SK-N-SH (cell line): Measurements from ENCODE around the gene PARD3. TPM values are rescaled to one million over a fixed set of nuclear protein-coding genes. Genes with fewer than 3 reads are reported as not detected.

Experiments
- CTCF ChIA-PET: fragments of 300-600, 350-600 bp; formaldehyde crosslinking; extraction: SDS; loops from one replicate; lab custom pipeline; 2021; lab: Yijun Ruan, JAX
- POLR2A ChIA-PET: fragments of 350-600 bp; sonication (Branson Sonifier 250); formaldehyde crosslinking; extraction: SDS; loops from one replicate; lab custom pipeline; 2020; ENCODE audit warnings: antibody characterized with exemption, inconsistent platforms; lab: Yijun Ruan, JAX
- DNase-seq: peaks from one replicate; pipeline ENCODE4 v3.0.0; 2012
- H2AFZ ChIP-seq: fragments of 200-600 bp; sonication (generic); 2 replicates; pipeline ENCODE4 v1.8.1; 2016; ENCODE audit warnings: antibody characterized with exemption, mild to moderate bottlenecking, low read depth
- H3F3A ChIP-seq: fragments of 200-600 bp; sonication (generic); replicated peaks from 2 replicates; pipeline ENCODE3; 2016; ENCODE audit warnings: antibody characterized with exemption, mild to moderate bottlenecking; ENCODE audit not compliant: insufficient read depth
- H3K27ac ChIP-seq, 2 experiments: fragments of 200-500 bp in 1 of 2; fragments of 200-600 bp in 1 of 2; sonication (Bioruptor generic) in 1 of 2; sonication (generic), shearing (Covaris generic) in 1 of 2; 2 replicates each; pipeline versions ENCODE4 v1.5.1 to v1.6.1; 2014 to 2016; ENCODE audit warnings: low read depth in 2 of 2, inconsistent platforms in 1 of 2, low read length in 1 of 2, mild to moderate bottlenecking in 1 of 2, mixed read lengths in 1 of 2
- H3K27me3 ChIP-seq: fragments of 200-600 bp; sonication (generic), shearing (Covaris generic); 2 replicates; pipeline ENCODE4 v1.6.1; 2016; ENCODE audit warnings: mixed run types; ENCODE audit not compliant: insufficient read depth
- H3K36me3 ChIP-seq, 2 experiments: fragments of 200-500 bp in 1 of 2; fragments of 200-600 bp in 1 of 2; sonication (Bioruptor generic) in 1 of 2; sonication (generic) in 1 of 2; replicated peaks in 1 of 2; 2 replicates each; pipeline versions ENCODE3 to v1.5.1; 2014 to 2016; ENCODE audit warnings: low read length in 1 of 2, mild to moderate bottlenecking in 1 of 2; ENCODE audit not compliant: insufficient read depth in 2 of 2, control insufficient read depth in 1 of 2
- H3K4me1 ChIP-seq, 2 experiments: fragments of 200-500 bp in 1 of 2; fragments of 200-600 bp in 1 of 2; sonication (Bioruptor generic) in 1 of 2; sonication (generic), shearing (Covaris generic) in 1 of 2; 2 replicates each; pipeline versions ENCODE4 v1.5.1 to v1.6.1; 2014 to 2016; ENCODE audit warnings: low read depth in 1 of 2, low read length in 1 of 2, mixed run types in 1 of 2; ENCODE audit not compliant: insufficient read depth in 2 of 2, control insufficient read depth in 1 of 2
- H3K4me2 ChIP-seq: fragments of 200-600 bp; sonication (generic), shearing (Covaris generic); 2 replicates; pipeline ENCODE4 v1.6.1; 2017; ENCODE audit warnings: mixed run types
- H3K4me3 ChIP-seq, 2 experiments: fragments of 200-500 bp in 1 of 2; fragments of 200-600 bp in 1 of 2; sonication (Bioruptor generic) in 1 of 2; sonication (generic), shearing (Covaris generic) in 1 of 2; 2 replicates each; pipeline versions ENCODE4 v1.5.1 to v1.8.1; 2014 to 2016; ENCODE audit warnings: low read depth in 2 of 2, inconsistent platforms in 1 of 2, low read length in 1 of 2, mild to moderate bottlenecking in 1 of 2, mixed read lengths in 1 of 2, moderate library complexity in 1 of 2
- H3K79me2 ChIP-seq: fragments of 200-600 bp; sonication (generic); 2 replicates; pipeline ENCODE4 v1.8.1; 2017; ENCODE audit warnings: mild to moderate bottlenecking; ENCODE audit not compliant: insufficient read depth
- H3K9ac ChIP-seq: fragments of 200-600 bp; sonication (generic); 2 replicates; pipeline ENCODE4 v1.6.1; 2017; ENCODE audit warnings: mixed run types
- H3K9me2 ChIP-seq: fragments of 200-600 bp; sonication (generic); 2 replicates; pipeline ENCODE4 v1.6.1; 2017; ENCODE audit warnings: mixed run types
- H3K9me3 ChIP-seq: fragments of 200-600 bp; sonication (generic); 2 replicates; pipeline ENCODE4 v1.6.1; 2017; ENCODE audit warnings: mixed run types, mild to moderate bottlenecking, moderate library complexity
- H4K20me1 ChIP-seq: fragments of 200-600 bp; sonication (generic); 2 replicates; pipeline ENCODE4 v1.6.1; 2017; ENCODE audit warnings: mild to moderate bottlenecking, mixed run types; ENCODE audit not compliant: insufficient read depth
- CHD2 ChIP-seq: fragments of 150-350 bp; IDR thresholded peaks from 2 replicates; pipeline ENCODE4 v1.6.1; 2018; ENCODE audit warnings: low read length; ENCODE audit not compliant: partially characterized antibody
- ELF1 ChIP-seq: IDR thresholded peaks from 2 replicates; pipeline ENCODE4 v1.4.0; 2012
- EP300 ChIP-seq, 2 experiments: IDR thresholded peaks; 2 replicates each; pipeline versions ENCODE4 v1.4.0 to v1.6.1; 2012; ENCODE audit warnings: borderline replicate concordance in 1 of 2, low read depth in 1 of 2, low read length in 1 of 2
- FOXM1 ChIP-seq: IDR thresholded peaks from 2 replicates; pipeline ENCODE4 v1.4.0; 2012; ENCODE audit warnings: low read depth, mild to moderate bottlenecking
- GABPA ChIP-seq: IDR thresholded peaks from 2 replicates; pipeline ENCODE4 v1.4.0; 2012; ENCODE audit warnings: low read depth, mild to moderate bottlenecking
- NRF1 ChIP-seq: IDR thresholded peaks from 2 replicates; pipeline ENCODE4 v1.6.1; 2012; ENCODE audit warnings: low read depth, mild to moderate bottlenecking, low read length
- RXRA ChIP-seq: IDR thresholded peaks from 2 replicates; pipeline ENCODE4 v1.4.0; 2012; ENCODE audit warnings: low read depth, mild to moderate bottlenecking, borderline replicate concordance
- SIN3A ChIP-seq: IDR thresholded peaks from 2 replicates; pipeline ENCODE4 v1.6.1; 2012; ENCODE audit warnings: low read depth, mild to moderate bottlenecking, low read length, moderate library complexity, borderline replicate concordance
- YY1 ChIP-seq: IDR thresholded peaks from 2 replicates; pipeline ENCODE4 v1.4.0; 2012; ENCODE audit warnings: low read depth, mild to moderate bottlenecking
- WGBS: methylation state at CpG from one replicate; pipeline ENCODE4 v1.1.6; 2017; ENCODE audit warnings: low lambda C conversion rate; 5-methylcytosine and 5-hydroxymethylcytosine counted together
- polyA plus RNA-seq, 3 experiments: library from polyadenylated mRNA; depleted of rRNA; stranded (reverse); fragments of >200 nt; gene quantifications; 2 replicates each; pipeline ENCODE4 v1.2.3, GENCODE V29; 2012
- TF ChIP-seq, protein P1 (sequence below): fragments of 150-350 bp; IDR thresholded peaks from 2 replicates; pipeline ENCODE4 v1.6.1; 2017; ENCODE audit warnings: antibody characterized with exemption, low read length, low read depth, borderline replicate concordance
- TF ChIP-seq, protein P2 (sequence below): IDR thresholded peaks from 2 replicates; pipeline ENCODE4 v1.4.0; 2012; ENCODE audit warnings: low read depth
- TF ChIP-seq, protein P3 (sequence below): fragments of 150-350 bp; IDR thresholded peaks from 2 replicates; pipeline ENCODE4 v1.6.1; 2016; ENCODE audit warnings: mild to moderate bottlenecking, low read depth, low read length

The PARD3 gene
- polyA plus RNA-seq, 1 of the 3 experiments (the other 2 are of a cell fraction) = 29.4 TPM

DNA sequence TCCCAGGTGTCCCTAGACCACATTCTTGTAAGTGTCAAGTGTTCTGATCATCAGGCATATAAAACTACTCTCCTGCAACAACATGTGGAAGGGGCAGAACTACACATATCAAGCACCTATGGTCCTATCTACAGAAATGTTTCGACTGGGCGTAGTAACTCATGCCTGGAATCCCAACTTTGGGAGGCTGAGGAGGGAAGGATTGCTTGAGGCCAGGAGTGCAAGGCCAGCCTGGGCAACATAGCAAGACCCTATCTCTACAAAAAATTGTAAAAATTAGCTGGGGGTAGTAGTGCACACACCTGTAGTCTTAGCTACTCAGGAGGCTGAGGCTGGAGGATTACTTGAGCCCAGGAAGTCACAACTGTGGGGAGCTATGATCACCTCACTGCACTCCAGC is 244.2 kb downstream of the PARD3 start (continued):
- TF ChIP-seq, protein P1, sequence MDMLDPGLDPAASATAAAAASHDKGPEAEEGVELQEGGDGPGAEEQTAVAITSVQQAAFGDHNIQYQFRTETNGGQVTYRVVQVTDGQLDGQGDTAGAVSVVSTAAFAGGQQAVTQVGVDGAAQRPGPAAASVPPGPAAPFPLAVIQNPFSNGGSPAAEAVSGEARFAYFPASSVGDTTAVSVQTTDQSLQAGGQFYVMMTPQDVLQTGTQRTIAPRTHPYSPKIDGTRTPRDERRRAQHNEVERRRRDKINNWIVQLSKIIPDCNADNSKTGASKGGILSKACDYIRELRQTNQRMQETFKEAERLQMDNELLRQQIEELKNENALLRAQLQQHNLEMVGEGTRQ = no peak

- peak overlapping the region in 1 of 2 experiments; percentile 40; a peak in 2 of 4 replicates for H3K27ac ChIP-seq
- no peak for TF ChIP-seq CHD2
- no peak for TF ChIP-seq YY1
- TF ChIP-seq ELF1 = no peak
- 0 out of 4 replicates have a peak, but pooled peaks of 1 of the 2 experiments have one; percentile 41 for TF ChIP-seq EP300 (IDR thresholded peaks at IDR 0.05; ENCODE audit: borderline replicate concordance in 1 of 2, low read depth in 1 of 2, low read length in 1 of 2)
- TF ChIP-seq, all 33 proteins: peak for 1
- Histone ChIP-seq H3K79me2 (peaks cover 17% of the 10 kb centered on the region), H3F3A (peaks cover 6% of the 10 kb centered on the region), H4K20me1 (no peaks in the 10 kb centered on the region), H2AFZ (no peak overlapping the region), H3K9me2 (no peaks in the 10 kb centered on the region), H3K4me3 (no peak overlapping the region), H3K4me1 (peaks cover 19 to 20% of the 10 kb centered on the region in 2 experiments; a peak in 3 of 4 replicates), H3K4me2 (no peak overlapping the region), H3K27me3 (no peaks in the 10 kb centered on the region), H3K9me3 (no peaks in the 10 kb centered on the region), H3K36me3 (no peaks in the 10 kb centered on the region), H3K9ac (no peak overlapping the region)
- DNase-seq = no peak
- POLR2A ChIA-PET = no interaction called here
- 67% methylated on average over 6 of the region's 6 CpGs for WGBS
- CTCF ChIA-PET = interaction anchor here (1.1 kb wide), 1 partner anchor 71 kb away, joined by 4 read pairs; no protein-coding TSS in a partner anchor
Measured at GRCh38 chr10:34567659-34568253, 247.3 kb downstream of the PARD3 start.

DNA sequence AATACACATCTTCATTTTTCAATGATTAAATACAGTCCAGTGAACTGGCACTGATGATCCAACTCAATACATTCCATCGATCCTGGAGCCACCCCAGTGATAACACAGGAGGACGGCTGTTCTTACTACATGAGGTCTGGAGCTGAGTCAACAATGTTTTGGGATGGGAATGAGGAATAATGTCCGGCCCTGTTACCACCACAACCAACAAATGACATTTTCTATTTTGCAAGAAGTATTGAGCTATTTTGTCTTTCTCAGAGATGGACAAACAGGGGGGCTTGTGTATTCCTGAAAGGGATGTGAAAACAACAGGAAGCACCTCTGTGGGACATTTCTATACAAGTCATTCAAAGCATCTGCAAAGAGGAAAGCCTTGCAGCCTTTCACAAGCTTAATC is 249.2 kb downstream of the PARD3 start:
- TF ChIP-seq, protein P2, sequence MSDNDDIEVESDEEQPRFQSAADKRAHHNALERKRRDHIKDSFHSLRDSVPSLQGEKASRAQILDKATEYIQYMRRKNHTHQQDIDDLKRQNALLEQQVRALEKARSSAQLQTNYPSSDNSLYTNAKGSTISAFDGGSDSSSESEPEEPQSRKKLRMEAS = no peak
- no peak for TF ChIP-seq NRF1
- no peak for TF ChIP-seq YY1
- TF ChIP-seq, protein P3, sequence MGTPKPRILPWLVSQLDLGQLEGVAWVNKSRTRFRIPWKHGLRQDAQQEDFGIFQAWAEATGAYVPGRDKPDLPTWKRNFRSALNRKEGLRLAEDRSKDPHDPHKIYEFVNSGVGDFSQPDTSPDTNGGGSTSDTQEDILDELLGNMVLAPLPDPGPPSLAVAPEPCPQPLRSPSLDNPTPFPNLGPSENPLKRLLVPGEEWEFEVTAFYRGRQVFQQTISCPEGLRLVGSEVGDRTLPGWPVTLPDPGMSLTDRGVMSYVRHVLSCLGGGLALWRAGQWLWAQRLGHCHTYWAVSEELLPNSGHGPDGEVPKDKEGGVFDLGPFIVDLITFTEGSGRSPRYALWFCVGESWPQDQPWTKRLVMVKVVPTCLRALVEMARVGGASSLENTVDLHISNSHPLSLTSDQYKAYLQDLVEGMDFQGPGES = no peak
- TF ChIP-seq RXRA = no peak
- no peak for TF ChIP-seq GABPA
- TF ChIP-seq SIN3A = no peak
- TF ChIP-seq FOXM1 = no peak
- no peak for DNase-seq
- Histone ChIP-seq H3K4me3 (no peak overlapping the region), H3K27ac (no peak overlapping the region; a peak in 1 of 4 replicates), H3K27me3 (no peaks in the 10 kb centered on the region), H3K4me1 (peaks cover 17 to 19% of the 10 kb centered on the region in 2 experiments; a peak in 3 of 4 replicates), H3K9me3 (no peaks in the 10 kb centered on the region), H3K9me2 (no peaks in the 10 kb centered on the region), H3F3A (peaks cover 6% of the 10 kb centered on the region), H2AFZ (no peak overlapping the region), H3K4me2 (no peak overlapping the region), H3K79me2 (peaks cover 11% of the 10 kb centered on the region), H4K20me1 (no peaks in the 10 kb centered on the region), H3K9ac (no peak overlapping the region), H3K36me3 (no peaks in the 10 kb centered on the region)
- ChIA-PET POLR2A (no interaction called here), CTCF (interaction anchor here (1.1 to 1.6 kb wide), 3 partner anchors 22 to 625 kb away, joined by 3 to 4 read pairs (median 3); no protein-coding TSS in a partner anchor)
- 70% methylated on average over 3 of the region's 3 CpGs for WGBS
